NCI-H69 (cell line): ENCODE data around the gene EPB41L3.
A peak's percentile ranks its signal among the peaks of the same experiment; 100 is the strongest.
"Not testable (repeated sequence)": the region's sequence is repeated elsewhere in the genome, so short reads cannot be mapped to it uniquely, and the experiment has no call there.

Source experiments
- DNase-seq: peaks from one replicate; lab custom pipeline; 2025; lab: John Stamatoyannopoulos, UW

Gene EPB41L3

DNA sequence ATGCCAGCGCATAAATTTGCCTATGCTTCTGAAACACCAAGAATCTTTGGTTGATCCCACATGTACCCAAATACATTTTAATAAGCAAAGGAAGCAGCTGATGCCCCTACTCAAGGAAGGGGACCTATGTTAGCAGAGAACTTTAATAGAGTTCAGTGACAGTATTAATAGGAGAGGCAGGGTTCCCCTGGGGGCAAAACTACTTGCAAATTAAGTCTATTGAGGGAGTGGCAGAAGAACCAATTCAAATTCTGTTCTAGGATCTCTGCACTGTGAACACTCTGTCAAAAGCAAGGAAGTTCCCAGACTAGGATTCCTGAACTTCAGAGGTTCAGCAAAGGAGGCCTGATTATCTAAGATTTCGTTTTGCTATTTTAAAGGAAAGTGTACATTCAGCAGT is 47.5 kb downstream of the EPB41L3 start:
- DNase-seq, result peak; percentile 28

GRCh38 chr18:5490753-5491480 is 52.9 kb downstream of the EPB41L3 start:
- no peak for DNase-seq

- DNase-seq, result no peak
Observed at GRCh38 chr18:5488844-5489243, 55.0 kb downstream of the EPB41L3 start.

DNA sequence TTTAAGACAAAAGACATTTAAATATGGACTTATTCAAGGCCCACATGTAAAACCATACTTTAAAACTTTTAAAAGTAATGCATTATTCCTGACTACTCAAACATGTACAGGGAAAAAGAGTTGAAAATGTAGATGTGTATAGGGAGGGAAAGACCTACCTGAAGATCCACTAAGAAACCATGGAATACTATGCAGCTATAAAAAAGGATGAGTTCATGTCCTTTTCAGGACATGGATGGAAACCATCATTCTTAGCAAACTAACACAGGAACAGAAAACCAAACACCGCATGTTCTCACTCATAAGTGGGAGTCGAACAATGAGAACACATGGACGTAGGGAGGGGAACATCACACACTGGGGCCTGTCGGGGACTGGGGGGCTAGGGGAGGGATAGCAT is 55.8 kb downstream of the EPB41L3 start:
- not testable (repeated sequence) for DNase-seq

DNA sequence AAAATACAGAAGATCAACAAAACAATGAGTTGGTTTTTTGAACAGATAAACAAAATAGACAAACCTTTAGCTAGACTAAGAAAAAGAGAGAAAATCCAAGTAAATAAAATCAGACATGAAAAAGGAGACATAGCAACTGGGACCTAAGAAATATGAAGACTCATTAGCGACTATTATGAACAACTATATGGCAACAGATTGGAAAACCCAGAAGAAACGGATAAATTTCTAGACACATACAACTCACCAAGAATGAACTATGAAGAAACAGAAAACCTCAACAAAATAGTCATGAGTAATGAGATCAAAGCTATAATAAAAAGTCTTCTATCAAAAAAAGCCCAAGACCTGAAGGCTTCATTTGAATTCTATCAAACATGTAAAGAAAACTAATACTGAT is 59.3 kb downstream of the EPB41L3 start:
- no peak for DNase-seq

DNA sequence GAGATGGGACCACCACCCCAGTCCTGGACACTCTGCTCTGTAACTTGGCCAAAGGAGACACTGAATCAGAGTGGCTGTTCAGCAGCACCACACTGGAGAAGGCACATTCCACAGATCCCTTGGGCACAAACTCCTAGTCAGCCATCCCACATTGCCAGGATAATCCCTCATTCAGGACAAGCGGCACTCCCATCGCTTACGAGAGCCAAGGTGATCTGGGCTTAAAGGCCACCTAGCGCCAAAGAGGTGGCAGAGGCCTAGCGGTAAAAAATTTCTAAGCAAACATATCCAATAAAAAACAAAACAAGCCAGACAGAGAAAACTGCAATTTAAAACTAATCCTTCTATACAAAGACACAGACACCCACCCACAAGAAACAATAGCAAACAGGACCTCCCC is 62.2 kb downstream of the EPB41L3 start:
- peak; percentile 17 for DNase-seq

DNA sequence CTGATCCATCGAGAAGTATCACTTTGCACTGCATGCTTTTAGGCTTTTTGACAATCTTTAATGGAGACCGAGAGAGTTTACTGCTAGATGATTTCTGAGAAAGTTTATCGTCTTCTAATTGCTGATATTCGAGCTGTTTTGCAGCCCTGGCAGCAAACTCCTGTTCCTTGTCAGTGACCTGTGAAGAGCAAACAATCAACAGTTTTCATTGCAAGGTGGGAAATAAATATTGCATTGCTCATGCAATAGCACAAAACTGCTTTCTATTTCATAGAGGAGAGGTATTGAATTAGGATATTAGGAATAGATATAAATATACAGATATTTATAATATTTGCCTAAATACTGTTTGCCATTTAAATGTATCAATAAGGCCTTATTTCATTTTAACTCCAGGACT is 65.5 kb downstream of the EPB41L3 start:
- peak; percentile 92 for DNase-seq

DNA sequence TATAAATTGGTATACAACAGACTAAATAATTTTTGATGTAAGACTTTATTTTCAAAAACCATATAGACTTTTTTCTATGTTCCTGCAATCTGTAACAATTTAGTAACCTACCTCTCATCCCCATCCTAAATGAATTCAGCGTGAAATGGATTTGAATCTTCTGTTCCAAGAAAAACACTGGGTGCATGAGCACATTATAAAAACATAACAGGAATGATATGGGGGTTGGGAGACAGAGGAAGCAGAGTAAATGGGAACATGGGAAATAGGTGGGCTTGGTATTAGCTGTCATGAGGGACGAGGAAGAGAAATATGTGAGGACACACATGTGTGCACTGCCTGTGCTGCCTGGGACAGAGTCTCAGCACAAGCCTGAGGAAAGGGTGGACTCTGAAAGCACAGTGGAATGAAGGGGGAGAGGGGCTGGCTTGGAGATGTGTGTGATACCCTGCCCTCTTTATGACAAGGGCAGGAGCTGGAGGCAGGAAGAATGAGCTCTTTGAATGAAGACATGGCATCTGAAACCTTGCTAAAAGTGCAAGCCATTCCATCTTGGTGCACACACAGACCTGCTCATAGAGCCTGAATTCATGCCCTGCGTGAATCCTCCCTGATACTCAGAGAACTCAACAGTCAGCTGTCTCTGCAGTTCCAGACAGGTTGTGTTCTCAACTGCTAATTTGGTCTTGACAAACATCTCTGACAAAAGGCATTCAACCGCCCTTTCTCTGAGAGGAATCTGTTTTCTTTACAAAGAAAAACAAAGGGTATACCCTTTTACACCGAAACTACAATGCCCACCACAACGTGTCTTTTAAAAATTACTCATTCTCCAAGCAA is 66.6 kb downstream of the EPB41L3 start:
- DNase-seq, result peak; percentile 99

DNA sequence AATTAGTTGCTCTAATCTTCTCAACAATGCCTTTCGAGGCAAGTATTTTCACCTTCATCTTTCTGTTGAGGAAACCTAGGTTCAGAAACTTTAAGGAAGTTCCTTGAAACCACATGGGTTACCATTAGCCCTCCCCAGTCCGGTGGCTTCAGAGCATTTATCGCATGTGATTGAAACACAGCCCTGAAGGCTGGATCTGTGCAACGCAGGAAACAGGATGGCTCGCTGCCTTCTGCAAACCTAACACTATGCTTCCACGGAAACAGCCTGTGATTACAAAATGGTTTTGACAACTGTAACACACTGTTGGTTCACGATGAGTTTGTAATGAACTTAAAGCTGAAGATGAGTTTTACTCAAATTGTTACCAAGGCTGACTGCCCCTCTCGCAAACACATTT is 68.5 kb downstream of the EPB41L3 start:
- DNase-seq, result peak; percentile 87

- DNase-seq, result no peak
Observed at GRCh38 chr18:5469340-5469739, 74.5 kb downstream of the EPB41L3 start.

- no peak for DNase-seq
Observed at GRCh38 chr18:5468394-5468793, 75.4 kb downstream of the EPB41L3 start.

GRCh38 chr18:5467671-5468070 is 76.1 kb downstream of the EPB41L3 start:
- peak; percentile 65 for DNase-seq

- peak; percentile 81 for DNase-seq
Observed at GRCh38 chr18:5466256-5466655, 77.5 kb downstream of the EPB41L3 start.

- DNase-seq, result no peak
Observed at GRCh38 chr18:5464251-5464650, 79.5 kb downstream of the EPB41L3 start.

DNA sequence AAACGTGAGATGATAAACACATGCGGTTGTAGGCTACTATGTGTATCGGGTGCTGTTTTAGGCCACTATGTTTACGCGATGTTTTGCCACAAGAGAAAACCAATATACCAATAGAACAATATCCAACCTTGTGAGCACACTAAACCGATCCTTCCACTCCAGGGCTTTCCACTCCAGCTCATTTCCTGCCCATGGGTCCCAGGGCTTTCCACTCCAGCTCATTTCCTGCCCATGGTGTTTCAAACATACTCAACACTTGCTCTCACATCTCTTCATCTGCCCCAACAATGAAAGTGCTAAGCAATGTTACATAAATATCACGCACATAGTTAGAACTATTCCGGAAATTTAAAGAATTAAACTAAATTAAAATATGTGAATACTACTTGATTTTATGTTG is 80.0 kb downstream of the EPB41L3 start:
- peak; percentile 40 for DNase-seq

DNA sequence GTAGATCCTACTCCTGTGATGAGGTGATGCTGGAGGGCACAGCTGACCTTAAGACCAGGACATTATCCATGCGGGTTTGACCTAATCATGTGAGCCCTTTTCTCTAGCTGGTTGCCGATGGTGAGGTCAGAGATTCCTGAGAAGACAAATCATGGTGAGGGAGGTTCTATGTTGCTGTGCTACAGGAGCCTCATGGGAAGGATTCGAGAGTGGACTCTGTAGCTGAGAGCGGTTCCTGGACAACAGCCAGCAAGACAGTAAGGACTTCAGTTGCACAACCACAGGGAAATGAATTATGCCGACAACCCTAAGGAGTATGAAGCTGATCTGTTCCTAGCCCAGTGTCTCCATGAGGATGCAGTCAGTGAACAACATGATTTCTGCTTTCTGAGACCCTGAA is 80.4 kb downstream of the EPB41L3 start:
- DNase-seq, result peak; percentile 74

- DNase-seq, result peak; percentile 86
Observed at GRCh38 chr18:5462227-5462626, 81.6 kb downstream of the EPB41L3 start.

DNA sequence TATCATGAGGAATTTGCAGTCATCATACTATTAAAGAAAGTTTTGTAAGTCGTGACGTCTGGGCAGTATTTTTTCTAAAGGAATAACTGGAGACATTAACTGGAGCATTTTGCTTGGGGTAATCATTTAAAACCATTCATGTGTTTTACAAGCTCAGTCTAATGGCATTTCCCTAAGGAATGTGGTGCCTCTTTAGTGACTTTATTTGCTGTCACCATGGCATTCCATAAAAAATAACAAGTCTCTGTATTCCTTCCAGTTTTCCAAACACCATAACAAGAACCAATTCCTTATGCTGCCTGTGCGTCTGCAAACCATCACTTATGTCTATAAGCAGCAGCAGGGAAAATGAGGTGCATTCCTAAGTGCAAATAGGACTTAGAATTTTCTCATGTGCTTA is 82.8 kb downstream of the EPB41L3 start:
- DNase-seq, result peak; percentile 39

GRCh38 chr18:5457462-5457957 is 86.3 kb downstream of the EPB41L3 start:
- DNase-seq, result peak; percentile 46

DNA sequence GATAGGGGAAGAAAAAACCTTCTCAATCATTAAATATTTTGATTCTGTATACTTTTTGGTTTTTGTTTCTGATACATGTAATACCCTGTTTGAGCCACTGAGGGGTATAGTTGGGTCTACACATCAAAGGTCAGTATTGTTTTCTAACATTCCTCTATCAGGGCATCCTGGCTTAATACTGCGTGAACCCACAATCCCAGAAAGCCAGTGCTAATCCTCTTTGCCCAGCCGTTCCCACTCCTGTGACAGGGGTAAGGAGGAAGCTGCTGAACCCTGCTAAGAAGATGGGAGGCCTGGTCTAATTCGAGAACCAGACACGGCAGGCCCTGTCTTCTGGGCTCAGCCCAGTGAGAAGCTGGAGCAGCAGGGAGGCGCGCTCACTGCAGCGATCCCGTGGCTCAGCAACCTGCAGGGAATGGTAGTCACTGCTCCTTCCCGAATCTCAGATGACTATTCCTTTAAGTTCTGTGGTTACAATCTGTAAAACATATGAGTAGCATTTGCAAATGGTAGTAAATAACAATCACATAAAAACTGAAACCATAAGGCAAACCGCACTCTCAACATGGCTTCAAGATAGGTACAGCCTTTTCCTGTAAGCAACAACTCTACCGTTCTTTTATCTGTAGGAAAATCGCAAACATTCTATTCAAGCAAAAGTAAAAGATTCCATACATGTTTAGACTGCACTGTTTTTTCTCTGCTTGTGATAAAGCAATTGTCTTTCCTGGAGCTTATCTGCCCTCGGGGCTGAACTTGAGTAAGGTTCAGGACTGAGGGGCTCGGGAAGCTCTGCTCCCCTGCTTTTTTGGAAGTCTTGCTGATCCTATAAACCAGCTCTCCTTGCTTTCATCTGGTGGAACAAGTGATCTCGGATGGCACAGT is 87.0 kb downstream of the EPB41L3 start:
- peak; percentile 84 for DNase-seq

DNA sequence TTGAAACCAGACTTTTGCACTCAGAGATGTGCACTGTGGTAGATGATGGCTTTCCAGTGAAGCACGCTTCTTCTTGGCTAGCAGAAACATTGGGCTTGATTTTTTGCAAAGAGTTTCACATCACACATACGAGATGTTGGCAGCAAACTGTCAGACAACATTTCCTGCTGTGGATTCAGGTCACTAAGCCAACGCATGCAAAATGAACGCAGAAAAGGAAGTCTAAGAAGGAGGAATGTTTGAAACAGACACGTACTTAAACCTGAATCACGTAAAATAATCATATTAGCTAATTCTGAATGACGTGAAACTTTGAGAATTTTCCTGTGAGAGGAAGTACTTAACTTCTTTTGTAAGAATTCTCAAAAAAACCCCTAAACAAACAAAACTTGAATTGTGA is 88.1 kb downstream of the EPB41L3 start:
- no peak for DNase-seq

DNA sequence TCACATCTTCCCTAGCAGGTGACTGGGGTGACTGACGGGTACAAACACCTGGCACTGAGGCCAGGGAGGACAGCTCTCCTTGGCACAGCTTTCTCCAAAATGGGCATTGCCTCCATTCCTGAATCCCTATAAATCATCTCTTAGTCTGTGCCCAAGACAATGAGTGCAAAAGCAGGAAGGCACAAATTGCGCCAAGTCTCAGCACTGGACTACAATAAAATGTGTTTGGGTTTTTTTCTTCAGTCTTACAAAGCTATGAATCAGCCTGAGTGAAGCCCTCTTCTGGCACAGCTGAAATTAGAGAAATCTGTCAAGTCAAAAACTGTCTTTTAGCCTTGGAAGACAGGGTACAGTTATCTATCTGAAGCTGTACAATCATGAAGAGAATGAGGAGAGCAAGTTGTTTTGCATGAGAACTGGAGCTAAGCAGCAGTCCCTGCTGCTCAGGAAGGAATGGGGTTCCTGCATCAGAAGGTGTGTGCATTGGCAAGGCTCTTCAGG is 90.8 kb downstream of the EPB41L3 start:
- DNase-seq, result peak; percentile 55
